Activated CD4-positive, alpha-beta T cell treated with anti-CD3 and anti-CD28 coated beads for 24 hours (primary cell): ENCODE measurements around the gene TENM3.

ENCODE experiments used
- DNase-seq, 2 donors: peaks; one replicate each; pipeline ENCODE4 v3.0.0-alpha.2; 2020; ENCODE audit warnings: low read depth in 2 of 2

Gene TENM3

DNA sequence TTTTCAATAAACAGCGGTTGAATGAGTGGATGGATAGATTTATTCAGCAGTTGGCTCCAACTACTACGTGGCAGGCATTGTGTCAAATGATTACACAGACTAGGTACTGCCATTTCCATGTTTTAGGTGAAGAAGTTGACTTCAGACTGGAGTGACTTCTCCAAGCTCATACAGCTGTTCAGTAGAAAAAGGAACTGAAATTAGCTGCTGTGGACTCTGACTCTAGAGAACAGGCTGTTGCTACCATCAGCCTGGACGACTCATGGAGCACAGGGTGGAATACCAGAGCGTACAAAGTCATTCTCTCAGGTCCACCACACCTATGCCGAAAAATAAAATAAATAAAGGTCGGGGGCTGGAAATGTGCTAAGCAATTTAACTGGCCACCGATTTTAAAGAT, 45.3 kb downstream of the TENM3 start:
- DNase-seq, result no peak

- DNase-seq, result no peak
Observed at GRCh38 chr4:182289809-182290208, 46.6 kb downstream of the TENM3 start.

DNA sequence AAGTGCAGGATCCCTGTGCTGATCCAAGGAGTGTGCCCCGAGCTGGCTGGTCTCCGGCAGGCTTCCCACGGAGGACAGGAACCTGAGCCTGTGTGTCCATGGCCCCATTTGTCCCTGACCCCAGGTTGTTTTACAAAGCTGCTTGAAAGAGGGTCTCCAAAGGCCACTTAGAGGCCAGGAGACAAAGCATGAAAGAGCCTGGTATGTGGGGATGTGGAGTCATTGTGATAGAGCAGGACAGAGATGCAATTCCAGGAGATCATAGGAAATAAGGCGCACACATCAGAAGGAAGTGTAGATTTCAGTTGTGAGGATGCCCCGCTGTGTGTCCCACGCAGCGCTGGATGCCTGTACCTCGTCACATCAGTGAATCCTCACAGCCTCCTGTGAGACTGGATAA, 48.0 kb downstream of the TENM3 start:
- no peak for DNase-seq

- no peak for DNase-seq
Observed at GRCh38 chr4:182291597-182292270, 48.5 kb downstream of the TENM3 start.

GRCh38 chr4:182292612-182293011, 49.4 kb downstream of the TENM3 start:
- no peak for DNase-seq

GRCh38 chr4:182293691-182294255, 50.6 kb downstream of the TENM3 start:
- no peak for DNase-seq

DNA sequence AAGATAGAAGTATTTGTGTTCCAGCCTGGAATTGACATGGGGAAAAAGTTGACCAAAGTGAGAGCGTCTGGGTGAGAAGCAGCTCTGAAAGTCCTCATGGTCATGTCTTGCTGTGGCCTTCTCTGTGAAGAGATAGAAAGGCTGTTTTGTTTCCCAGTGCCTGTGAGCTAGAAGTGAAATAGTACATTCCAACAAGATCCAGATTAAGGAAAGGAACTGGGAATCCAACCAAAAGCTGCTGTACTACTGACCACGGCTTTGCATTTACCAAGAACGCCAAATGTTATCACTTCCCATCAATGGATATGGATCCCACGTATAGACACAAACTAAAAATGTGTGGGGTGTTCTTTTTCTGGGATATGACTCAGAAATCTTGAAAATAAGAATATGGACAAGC, 51.2 kb downstream of the TENM3 start:
- DNase-seq, result no peak

- DNase-seq, result no peak
Observed at GRCh38 chr4:182297659-182298058, 54.5 kb downstream of the TENM3 start.

GRCh38 chr4:182301736-182302135, 58.5 kb downstream of the TENM3 start:
- no peak for DNase-seq

GRCh38 chr4:182303847-182304246, 60.6 kb downstream of the TENM3 start:
- no peak for DNase-seq

DNA sequence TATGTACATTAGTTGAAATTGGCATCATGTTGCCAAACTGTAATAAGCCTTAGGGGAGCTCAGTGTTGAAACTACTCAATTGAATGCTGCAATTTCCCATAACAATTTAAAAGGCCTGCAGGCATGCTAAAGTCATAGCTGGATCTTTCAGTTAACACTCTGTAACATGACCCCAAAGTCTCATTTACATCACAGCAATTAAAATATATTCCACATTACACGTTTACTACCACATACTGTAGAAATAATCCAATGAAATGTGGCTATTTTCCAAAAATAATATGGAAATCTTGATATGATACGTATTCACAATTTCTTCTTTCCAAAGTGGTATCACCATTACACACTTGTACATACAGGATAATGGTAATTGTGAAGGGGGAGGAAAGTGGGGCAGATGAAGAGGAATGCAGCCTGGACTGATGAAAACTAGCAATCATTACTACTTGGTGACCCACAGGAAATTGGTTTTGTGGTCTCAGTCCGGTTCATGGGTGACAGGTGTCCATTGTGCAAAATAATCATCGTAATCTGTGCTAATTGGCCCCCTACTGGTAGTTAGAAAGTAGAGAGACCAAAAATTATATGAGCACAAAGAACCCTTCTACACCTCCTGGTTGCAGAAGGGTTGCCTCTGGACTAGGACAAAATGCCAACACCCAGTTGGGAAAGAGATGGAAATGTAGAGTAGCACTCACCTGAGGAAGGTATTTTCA, 63.7 kb downstream of the TENM3 start:
- DNase-seq, result no peak

- DNase-seq, result no peak
Observed at GRCh38 chr4:182307746-182308145, 64.5 kb downstream of the TENM3 start.

DNA sequence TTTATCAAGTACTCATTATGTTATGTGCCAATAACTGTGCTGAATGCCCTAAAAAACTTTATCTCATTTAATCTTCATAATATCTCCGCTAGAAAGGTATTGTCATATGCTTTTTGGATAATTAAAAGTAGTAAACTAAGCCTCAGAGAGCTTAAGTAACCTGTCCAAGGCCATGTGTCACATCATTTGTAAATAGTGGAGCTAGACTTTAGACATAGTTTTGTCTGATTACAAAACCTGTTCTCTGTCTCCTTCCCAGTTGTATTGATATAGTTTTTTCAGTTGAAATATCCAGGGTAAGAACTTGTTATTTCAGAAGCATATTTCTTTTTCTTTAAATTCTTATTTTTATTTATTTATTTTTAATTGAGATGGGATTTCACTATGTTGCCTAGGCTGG, 66.7 kb downstream of the TENM3 start:
- no peak for DNase-seq

DNA sequence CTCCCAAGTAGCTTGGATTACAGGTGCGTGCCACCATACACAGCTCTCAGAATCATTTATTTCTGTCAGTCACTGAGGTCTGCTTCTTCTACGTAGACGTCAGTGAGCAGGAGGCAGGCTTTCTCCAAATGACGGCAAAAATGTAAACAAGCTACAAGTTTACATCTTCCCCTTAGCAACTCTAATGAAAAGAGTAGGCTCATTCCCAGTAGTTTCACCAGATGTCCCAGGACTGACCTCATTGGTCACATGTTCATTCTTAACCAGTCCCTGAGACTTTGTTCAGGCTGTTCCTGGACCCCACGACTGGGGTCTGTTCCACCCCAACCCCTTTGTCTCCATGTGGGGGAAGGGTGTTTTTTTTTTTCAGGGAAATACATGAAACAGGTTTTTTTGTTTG, 67.1 kb downstream of the TENM3 start:
- no peak for DNase-seq

DNA sequence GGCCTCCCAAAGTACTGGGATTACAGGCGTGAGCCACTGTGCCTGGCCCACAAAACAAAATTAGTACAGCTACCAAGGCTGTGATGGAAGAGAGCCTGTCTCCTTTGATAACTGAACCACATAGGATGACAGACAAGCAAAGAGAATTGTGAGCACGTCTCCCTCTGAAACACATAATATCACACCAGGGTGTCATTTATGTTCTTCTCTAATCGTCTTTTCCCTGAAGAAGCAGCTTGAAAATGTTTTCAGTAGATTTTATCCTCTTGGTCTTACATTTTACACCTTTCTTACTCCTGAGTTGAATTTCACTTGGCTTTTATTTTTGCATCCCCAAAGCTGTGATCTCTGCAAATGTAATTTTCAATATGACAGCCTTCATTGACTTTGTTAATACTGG, 67.8 kb downstream of the TENM3 start:
- no peak for DNase-seq

- no peak for DNase-seq
Observed at GRCh38 chr4:182314537-182314936, 71.3 kb downstream of the TENM3 start.

- DNase-seq, result no peak
Observed at GRCh38 chr4:182318256-182318655, 75.1 kb downstream of the TENM3 start.

DNA sequence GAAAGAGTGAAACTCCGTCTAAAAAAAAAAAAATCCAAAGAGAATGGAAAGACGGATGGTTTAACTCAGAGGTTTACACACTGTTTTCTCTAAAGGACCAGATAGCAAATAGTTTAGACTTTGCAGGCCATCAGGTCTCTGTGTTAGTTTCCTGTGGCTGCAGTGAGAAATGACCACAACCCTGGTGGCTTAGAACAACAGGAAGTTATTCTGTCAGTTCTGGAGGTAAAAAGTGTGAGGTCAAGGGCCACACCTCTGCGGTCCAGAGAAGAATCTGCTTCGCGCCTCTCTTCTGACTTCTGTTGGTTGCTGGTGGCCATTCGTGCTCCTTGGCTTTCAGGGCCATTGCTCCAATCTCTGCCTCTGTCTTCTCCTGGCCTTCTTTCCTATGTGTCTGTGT, 76.9 kb downstream of the TENM3 start:
- DNase-seq, result no peak

GRCh38 chr4:182320580-182320979, 77.4 kb downstream of the TENM3 start:
- DNase-seq, result no peak

DNA sequence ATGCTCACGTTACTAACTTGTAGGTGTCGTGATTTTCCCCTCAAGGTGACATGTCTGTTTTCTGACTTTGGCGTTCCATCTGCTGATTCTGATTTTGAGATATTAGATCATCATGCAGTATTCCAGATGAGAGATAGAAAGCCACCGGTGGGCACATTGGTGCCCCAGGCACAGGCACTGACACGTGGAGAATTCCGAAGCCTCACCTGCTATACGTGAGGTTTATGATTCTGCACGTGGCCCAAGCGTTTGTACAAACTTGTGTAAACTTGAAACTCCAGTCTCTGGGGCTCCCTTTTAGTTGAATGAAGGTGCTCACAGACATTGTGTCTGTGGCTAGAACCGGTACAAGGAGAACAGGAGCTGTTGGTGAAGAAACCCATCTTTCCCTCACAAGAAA, 81.1 kb downstream of the TENM3 start:
- DNase-seq, result no peak

- DNase-seq, result no peak
Observed at GRCh38 chr4:182325397-182325796, 82.2 kb downstream of the TENM3 start.

GRCh38 chr4:182325848-182326255, 82.7 kb downstream of the TENM3 start:
- no peak for DNase-seq

DNA sequence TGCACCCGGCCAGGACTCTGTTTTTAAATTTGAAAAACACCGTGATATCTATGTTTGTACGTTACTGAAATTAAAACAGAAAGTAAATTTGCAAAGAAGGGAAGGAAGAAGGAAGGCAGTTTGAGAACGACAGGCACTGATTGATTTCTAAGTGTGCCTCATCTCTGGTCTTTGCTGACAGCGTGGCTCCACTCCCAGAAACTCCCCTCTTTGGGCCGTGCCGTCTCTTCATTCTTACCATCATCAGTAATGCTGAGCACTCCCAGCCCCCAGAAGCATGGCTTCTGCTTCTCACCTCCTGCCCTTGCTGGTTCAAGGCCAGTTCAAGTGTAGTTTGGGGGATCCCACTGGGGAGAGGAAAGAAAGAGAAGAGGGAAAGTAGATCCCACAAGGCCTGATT, 85.3 kb downstream of the TENM3 start:
- DNase-seq, result no peak
